Activated naive CD4-positive, alpha-beta T cell treated with anti-CD3 and anti-CD28 coated beads, Interleukin-2, amount 50 U/mL, for 72 hours (primary cell): ENCODE measurements around the gene PLA2G4F. TPM values are rescaled to one million over a fixed set of nuclear protein-coding genes. Genes with fewer than 3 reads are reported as not detected.

Experiments
- ATAC-seq, 2 donors: fragments of 150-1000 bp; cut with Tn5 transposase; 2 replicates each; pipeline ENCODE4 v1.10.0; 2021; ENCODE audit warnings: mild to moderate bottlenecking in 2 of 2, moderate library complexity in 2 of 2
- DNase-seq, 2 donors: peaks; one replicate each; pipeline ENCODE4 v3.0.0; 2021 to 2022; ENCODE audit warnings: low spot score in 2 of 2
- H3K27ac Mint-ChIP-seq, 2 donors: one replicate each; pipeline ENCODE4 v1.8.0; 2022; ENCODE audit warnings: mild to moderate bottlenecking in 2 of 2, mixed read lengths in 2 of 2
- H3K36me3 Mint-ChIP-seq, 2 donors: one replicate each; pipeline ENCODE4 v1.8.0; 2022; ENCODE audit warnings: mixed read lengths in 2 of 2
- H3K9me3 Mint-ChIP-seq, 2 donors: one replicate each; pipeline ENCODE4 v1.8.0; 2022; ENCODE audit warnings: mixed read lengths in 2 of 2
- total RNA-seq, 2 donors: library from RNA; stranded (reverse); gene quantifications; one replicate each; pipeline ENCODE4 v1.2.3, GENCODE V29; 2022

Gene PLA2G4F
- total RNA-seq, 2 donors from 2014 or later = not detected

GRCh38 chr15:42131826-42132806, 24.3 kb downstream of the PLA2G4F start:
- ATAC-seq = no peak
- no peak for DNase-seq
- no peaks in the 10 kb centered on the region for H3K36me3 Mint-ChIP-seq
- peak overlapping the region in 1 of 2 donors; percentile 65 for H3K27ac Mint-ChIP-seq
- no peaks in the 10 kb centered on the region for H3K9me3 Mint-ChIP-seq

GRCh38 chr15:42131006-42131405, 25.4 kb downstream of the PLA2G4F start:
- H3K27ac Mint-ChIP-seq = no peak overlapping the region
- no peaks in the 10 kb centered on the region for H3K9me3 Mint-ChIP-seq
- no peak for DNase-seq
- no peak for ATAC-seq
- H3K36me3 Mint-ChIP-seq = no peaks in the 10 kb centered on the region

- H3K36me3 Mint-ChIP-seq = no peaks in the 10 kb centered on the region
- ATAC-seq (no peak), DNase-seq (peak in 1 of 2 donors; percentile 28)
- H3K9me3 Mint-ChIP-seq = no peaks in the 10 kb centered on the region
- no peak overlapping the region for H3K27ac Mint-ChIP-seq
Observed at GRCh38 chr15:42130246-42130986, 26.0 kb downstream of the PLA2G4F start.

- no peaks in the 10 kb centered on the region for H3K36me3 Mint-ChIP-seq
- ATAC-seq (peak in 1 of 2 donors; percentile 81), DNase-seq (no peak)
- no peak overlapping the region for H3K27ac Mint-ChIP-seq
- no peaks in the 10 kb centered on the region for H3K9me3 Mint-ChIP-seq
Observed at GRCh38 chr15:42129364-42129763, 27.1 kb downstream of the PLA2G4F start.

GRCh38 chr15:42128476-42128875, 28.0 kb downstream of the PLA2G4F start:
- Mint-ChIP-seq H3K9me3 (no peaks in the 10 kb centered on the region), H3K27ac (no peak overlapping the region), H3K36me3 (no peaks in the 10 kb centered on the region)
- DNase-seq (no peak), ATAC-seq (no peak)

GRCh38 chr15:42123546-42123945, 32.9 kb downstream of the PLA2G4F start:
- no peak overlapping the region for H3K27ac Mint-ChIP-seq
- no peak for DNase-seq
- H3K36me3 Mint-ChIP-seq = no peaks in the 10 kb centered on the region
- H3K9me3 Mint-ChIP-seq = no peaks in the 10 kb centered on the region
- no peak for ATAC-seq

- no peaks in the 10 kb centered on the region for H3K36me3 Mint-ChIP-seq
- H3K27ac Mint-ChIP-seq = no peak overlapping the region
- ATAC-seq (no peak), DNase-seq (no peak)
- H3K9me3 Mint-ChIP-seq = no peaks in the 10 kb centered on the region
Observed at GRCh38 chr15:42121682-42122081, 34.8 kb downstream of the PLA2G4F start.

- no peak for DNase-seq
- Mint-ChIP-seq H3K9me3 (no peaks in the 10 kb centered on the region), H3K27ac (no peak overlapping the region), H3K36me3 (no peaks in the 10 kb centered on the region)
- no peak for ATAC-seq
Observed at GRCh38 chr15:42121021-42121420, 35.4 kb downstream of the PLA2G4F start.

- ATAC-seq (no peak), DNase-seq (no peak)
- no peaks in the 10 kb centered on the region for H3K9me3 Mint-ChIP-seq
- H3K36me3 Mint-ChIP-seq = no peaks in the 10 kb centered on the region
- no peak overlapping the region for H3K27ac Mint-ChIP-seq
Observed at GRCh38 chr15:42120285-42120684, 36.2 kb downstream of the PLA2G4F start.

GRCh38 chr15:42119446-42119760, 37.0 kb downstream of the PLA2G4F start:
- Mint-ChIP-seq H3K27ac (no peak overlapping the region), H3K36me3 (no peaks in the 10 kb centered on the region)

GRCh38 chr15:42118650-42119445, 37.6 kb downstream of the PLA2G4F start:
- H3K9me3 Mint-ChIP-seq = no peaks in the 10 kb centered on the region
- ATAC-seq (no peak), DNase-seq (no peak)
- H3K36me3 Mint-ChIP-seq = no peaks in the 10 kb centered on the region
- H3K27ac Mint-ChIP-seq = no peak overlapping the region

More at GRCh38 chr15:42119446-42119760, 37.0 kb downstream of the PLA2G4F start:
- no peaks in the 10 kb centered on the region for H3K9me3 Mint-ChIP-seq
- no peak for ATAC-seq
- no peak for DNase-seq

GRCh38 chr15:42111924-42112323, 44.5 kb downstream of the PLA2G4F start:
- ATAC-seq (no peak), DNase-seq (no peak)
- Mint-ChIP-seq H3K27ac (no peak overlapping the region), H3K36me3 (no peaks in the 10 kb centered on the region), H3K9me3 (peaks cover 0 to 4% of the 10 kb centered on the region in 2 donors)

GRCh38 chr15:42110367-42110766, 46.1 kb downstream of the PLA2G4F start:
- DNase-seq = no peak
- H3K36me3 Mint-ChIP-seq = no peaks in the 10 kb centered on the region
- peaks cover 0 to 4% of the 10 kb centered on the region in 2 donors for H3K9me3 Mint-ChIP-seq
- H3K27ac Mint-ChIP-seq = no peak overlapping the region
- no peak for ATAC-seq

- Mint-ChIP-seq H3K27ac (no peak overlapping the region), H3K36me3 (no peaks in the 10 kb centered on the region), H3K9me3 (peaks cover 0 to 4% of the 10 kb centered on the region in 2 donors)
- DNase-seq (no peak), ATAC-seq (no peak)
Observed at GRCh38 chr15:42108806-42109205, 47.6 kb downstream of the PLA2G4F start.

GRCh38 chr15:42108189-42108588, 48.2 kb downstream of the PLA2G4F start:
- no peaks in the 10 kb centered on the region for H3K36me3 Mint-ChIP-seq
- H3K27ac Mint-ChIP-seq = peak overlapping the region in 1 of 2 donors; percentile 12
- H3K9me3 Mint-ChIP-seq = peaks cover 0 to 4% of the 10 kb centered on the region in 2 donors
- DNase-seq = no peak
- no peak for ATAC-seq

- peak; percentile 66 to 71 for DNase-seq
- Mint-ChIP-seq H3K27ac (peak overlapping the region; percentile 12 to 67), H3K36me3 (no peaks in the 10 kb centered on the region), H3K9me3 (peaks cover 0 to 1% of the 10 kb centered on the region in 2 donors)
- peak; percentile 96 to 97 for ATAC-seq
Observed at GRCh38 chr15:42107473-42107872, 49.0 kb downstream of the PLA2G4F start.

- Mint-ChIP-seq H3K27ac (no peak overlapping the region), H3K9me3 (no peaks in the 10 kb centered on the region), H3K36me3 (no peaks in the 10 kb centered on the region)
- DNase-seq (no peak), ATAC-seq (no peak)
Observed at GRCh38 chr15:42106288-42106687, 50.1 kb downstream of the PLA2G4F start.
